Stimulated activated CD4-positive, alpha-beta T cell treated with anti-CD3 and anti-CD28 coated beads, Interleukin-15, amount 100 ng/mL, for 24 hours (primary cell): Measurements from ENCODE around the gene RAB3IP.
"Not testable (repeated sequence)": the region's sequence is repeated elsewhere in the genome, so short reads cannot be mapped to it uniquely, and the experiment has no call there.

Source experiments
- DNase-seq: peaks from one replicate; pipeline ENCODE4 v3.0.0-alpha.2; 2020

Gene RAB3IP

DNA sequence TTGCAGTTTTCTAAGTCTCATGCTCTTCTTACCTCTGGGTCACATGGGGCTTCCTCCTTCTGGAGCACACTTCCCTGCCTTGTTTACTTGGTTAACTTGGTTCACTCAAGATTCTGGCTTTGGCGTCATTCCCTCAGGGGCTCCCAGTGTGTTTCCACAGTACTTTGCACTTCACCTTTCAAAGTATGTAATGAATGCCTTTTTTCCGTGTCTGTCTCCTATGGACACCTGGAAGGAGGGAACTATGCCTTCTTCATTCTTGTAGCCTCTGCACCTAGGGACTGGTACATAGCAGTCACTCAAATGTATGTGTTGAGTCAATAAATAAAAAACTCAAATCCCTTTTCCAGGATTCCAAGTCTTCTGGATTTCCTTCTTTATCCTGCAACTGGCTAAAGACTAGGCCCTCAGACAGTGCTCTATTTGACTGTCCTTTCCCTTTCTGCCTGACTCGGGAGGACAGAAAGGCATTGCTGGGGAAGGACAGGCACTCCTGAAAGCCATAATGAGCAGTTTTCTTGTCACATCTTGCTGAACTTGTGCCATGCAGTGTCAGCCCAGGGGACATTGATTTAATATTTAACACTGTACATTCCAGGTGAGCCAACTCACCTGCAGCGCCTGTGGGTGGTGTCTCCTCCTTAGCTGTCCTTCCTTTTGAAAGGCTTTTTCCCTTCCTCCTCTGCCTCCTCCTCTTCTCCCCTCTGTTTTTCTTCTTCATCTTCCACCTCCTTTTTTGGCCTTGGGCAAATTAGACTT lies 99.2 kb downstream of the RAB3IP start:
- no peak for DNase-seq

DNA sequence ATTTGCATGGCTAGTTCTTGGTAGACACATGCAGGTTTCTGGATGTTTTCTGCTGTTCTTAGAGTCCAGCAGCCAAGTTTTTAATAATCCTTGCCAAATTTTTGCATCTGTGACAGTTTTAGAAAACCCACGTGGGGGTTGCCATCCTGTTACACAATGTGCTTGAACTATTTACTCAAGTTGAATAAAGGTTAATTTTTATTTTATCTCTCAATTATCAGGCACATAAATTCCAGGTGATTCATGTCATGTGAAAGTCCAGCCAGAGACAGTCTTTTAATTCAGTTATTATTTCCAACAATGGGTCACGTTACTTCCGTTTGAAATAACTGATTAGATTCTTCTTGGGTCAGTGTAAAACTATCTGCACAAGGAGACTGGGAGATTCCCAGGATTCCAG lies 102.1 kb downstream of the RAB3IP start:
- no peak for DNase-seq

DNA sequence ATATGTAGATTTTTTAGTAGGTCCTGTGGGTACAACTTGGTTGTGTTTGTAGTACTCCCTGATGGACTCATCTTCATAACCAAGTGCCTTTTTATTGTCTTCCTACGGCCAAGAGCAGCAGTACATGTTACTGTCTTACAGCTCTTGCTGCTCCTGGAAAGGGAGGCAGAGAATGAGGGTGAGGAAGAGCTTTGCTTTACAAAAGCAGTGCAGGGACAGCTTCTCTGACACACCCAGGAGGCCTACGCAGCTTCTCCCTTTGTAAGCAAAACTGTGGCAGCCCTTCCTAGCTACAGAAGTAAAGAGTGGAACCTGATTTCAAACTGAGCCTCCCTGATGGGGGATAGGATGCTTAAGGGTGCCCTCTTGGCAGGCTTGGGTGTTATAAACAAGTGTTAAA lies 104.9 kb downstream of the RAB3IP start:
- DNase-seq = no peak

DNA sequence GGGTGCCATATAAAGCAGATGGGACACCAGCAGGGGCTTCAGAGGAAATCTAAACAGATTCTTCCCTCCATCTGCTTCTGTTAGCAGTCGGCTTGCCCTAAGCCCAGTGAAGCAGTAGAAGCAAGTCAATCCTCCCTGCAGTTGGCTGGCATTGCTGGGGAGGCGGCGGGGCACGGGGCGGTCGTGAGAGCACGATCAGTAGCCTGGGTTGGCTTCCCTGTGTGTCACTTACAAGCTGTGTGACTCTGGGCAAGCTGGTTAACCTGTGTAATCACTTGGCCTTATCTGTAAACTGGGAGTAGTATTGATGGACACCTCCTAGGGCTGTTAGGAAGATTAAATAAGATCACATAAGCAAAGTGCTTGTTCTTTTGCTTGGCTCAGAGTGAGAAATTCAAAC lies 105.8 kb downstream of the RAB3IP start:
- no peak for DNase-seq

DNA sequence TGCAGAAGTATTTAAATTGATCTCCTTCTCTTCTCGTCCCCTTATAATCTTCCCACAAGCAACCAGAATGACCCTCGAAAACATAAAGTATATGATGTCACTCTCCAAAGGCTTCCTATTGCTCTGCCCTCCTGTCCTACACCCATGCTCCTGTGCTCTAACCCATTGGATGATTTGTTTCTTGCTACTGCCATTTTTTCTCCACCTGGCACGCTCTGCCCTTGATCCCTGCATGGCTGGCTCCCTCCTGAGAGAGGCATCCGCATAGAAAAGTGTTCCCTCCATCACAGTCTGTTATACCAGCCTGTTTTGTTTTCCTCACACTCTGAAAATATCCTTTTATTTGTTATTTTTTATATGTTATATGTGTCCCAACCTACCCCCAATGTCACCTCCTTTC lies 106.2 kb downstream of the RAB3IP start:
- DNase-seq = no peak

DNA sequence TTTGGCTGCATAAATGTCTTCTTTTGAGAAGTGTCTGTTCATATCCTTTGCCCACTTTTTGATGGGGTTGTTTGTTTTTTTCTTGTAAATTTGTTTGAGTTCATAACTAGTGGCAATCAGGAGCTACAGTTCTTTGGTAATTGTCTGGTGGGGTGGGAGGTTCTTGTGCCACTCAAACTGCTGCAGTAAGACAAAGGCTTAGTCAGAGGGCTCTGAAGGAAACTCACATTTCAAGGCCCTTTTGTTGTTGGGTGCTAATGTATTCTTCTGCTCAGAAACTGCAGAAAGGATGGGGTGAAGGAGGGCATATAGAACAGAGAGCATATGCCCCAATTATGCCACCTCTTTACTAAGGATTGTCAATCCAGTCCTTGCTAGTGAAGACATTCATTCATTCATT lies 108.3 kb downstream of the RAB3IP start:
- no peak for DNase-seq

DNA sequence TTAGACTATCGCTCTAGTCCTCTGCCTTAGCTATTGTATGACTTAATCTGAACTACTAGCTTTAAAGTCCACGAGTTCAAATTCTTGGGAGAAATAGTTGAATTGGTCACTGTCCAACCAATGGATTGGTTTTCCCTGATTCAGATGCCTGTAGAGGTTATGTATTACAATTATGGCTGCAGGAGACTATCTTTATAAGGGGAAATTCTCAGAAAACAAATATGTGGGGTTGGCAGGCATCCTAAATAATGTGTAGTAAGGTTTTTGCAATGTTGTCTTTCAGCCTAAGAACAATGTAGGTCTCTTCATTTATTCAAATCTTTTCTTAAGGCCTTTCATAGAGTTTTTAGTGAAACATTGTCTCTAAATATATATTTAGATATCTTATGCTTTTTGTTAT lies 113.3 kb downstream of the RAB3IP start:
- no peak for DNase-seq

DNA sequence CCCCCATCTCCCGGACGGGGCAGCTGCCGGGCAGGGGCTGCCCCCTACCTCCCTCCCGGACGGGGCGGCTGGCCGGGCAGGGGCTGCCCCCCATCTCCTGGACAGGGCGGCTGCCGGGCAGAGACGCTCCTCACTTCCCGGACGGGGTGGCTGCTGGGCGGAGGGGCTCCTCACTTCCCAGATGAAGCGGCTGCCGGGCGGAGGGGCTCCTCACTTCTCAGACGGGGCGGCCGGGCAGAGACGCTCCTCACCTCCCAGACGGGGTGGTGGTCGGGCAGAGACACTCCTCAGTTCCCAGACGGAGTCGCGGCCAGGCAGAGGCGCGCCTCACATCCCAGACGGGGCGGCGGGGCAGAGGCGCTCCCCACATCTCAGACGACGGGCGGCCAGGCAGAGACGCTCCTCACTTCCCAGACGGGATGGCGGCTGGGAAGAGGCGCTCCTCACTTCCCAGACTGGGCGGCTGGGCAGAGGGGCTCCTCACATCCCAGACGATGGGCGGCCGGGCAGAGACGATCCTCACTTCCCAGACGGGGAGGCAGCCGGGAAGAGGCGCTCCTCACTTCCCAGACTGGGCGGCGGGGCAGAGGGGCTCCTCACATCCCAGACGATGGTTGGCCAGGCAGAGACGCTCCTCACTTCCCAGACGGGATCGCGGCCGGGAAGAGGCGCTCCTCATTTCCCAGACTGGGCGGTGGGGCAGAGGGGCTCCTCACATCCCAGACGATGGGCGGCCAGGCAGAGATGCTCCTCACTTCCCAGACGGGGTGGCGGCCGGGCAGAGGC lies 114.7 kb downstream of the RAB3IP start:
- DNase-seq = not testable (repeated sequence)

DNA sequence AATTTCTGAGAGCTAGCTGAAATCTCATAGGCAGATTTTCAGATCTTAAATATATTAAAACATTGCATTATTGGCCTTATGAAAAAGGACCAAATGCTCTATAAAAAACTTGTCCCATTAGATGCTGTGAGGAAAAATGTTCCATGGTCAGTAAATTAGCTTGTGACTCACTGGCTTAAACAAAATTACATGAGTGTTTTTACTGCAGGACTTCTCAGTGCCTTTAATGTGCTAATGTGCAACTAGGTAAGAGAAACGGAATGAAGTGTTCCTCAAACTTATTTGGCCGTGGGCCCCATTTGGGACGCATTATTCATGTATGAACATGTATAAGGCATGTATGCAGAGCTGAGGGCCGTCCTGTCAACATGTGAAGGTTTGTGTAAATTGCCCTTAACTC lies 128.0 kb downstream of the RAB3IP start:
- DNase-seq = no peak

DNA sequence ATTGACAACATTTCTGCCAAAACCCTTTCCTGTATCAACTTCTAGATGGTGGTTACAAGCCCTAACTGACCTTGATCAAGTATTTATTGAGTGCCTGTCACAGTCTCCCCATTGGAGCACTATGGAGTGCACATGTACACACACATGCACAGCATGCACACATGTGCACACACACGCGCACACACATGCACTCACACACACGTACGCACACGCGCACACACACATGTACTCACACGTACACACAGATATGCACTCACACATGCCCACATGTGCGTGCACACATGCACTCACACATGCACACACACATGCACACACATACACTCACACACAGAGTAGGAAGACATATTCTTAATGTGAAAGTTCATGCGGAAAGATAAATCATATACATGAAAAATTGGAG lies 130.0 kb downstream of the RAB3IP start:
- DNase-seq = no peak

DNA sequence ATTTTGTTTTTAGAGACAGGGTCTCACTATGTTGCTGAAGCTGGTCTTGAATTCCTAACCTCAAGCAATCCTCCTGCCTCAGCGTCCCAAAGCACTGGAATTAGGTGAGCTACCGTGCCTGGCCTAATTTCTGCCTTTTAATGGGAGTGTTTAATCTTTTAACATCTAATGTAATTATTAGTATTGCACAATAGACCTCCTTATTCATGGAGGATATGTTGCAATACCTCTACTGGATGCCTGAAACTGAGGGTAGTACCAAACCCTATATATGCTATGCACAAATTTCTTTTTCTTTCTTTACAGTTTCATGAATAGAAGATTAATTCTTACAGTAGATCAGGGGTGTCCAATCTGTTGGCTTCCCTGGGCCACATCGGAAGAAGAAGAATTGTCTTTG lies 134.1 kb downstream of the RAB3IP start:
- DNase-seq = no peak
